Lower lobe of right lung (tissue), 2 donors: ENCODE data around the gene BLM. TPM values are rescaled to one million over a fixed set of nuclear protein-coding genes. Genes with fewer than 3 reads are reported as not detected.
"Not testable (repeated sequence)": the region's sequence is repeated elsewhere in the genome, so short reads cannot be mapped to it uniquely, and the experiment has no call there.

Experiments used
- ATAC-seq, 2 donors: fragments of 200-7000 bp; cut with Tn5 transposase; one replicate each; pipeline ENCODE4 v1.9.1; 2020 to 2022; ENCODE audit warnings: mild to moderate bottlenecking in 2 of 2, moderate library complexity in 2 of 2
- DNase-seq: peaks from one replicate; pipeline ENCODE4 v3.0.0-alpha.2; 2020
- H3K27ac ChIP-seq: fragments of 200-600 bp; one replicate; pipeline ENCODE4 v1.8.0; 2022
- H3K27me3 ChIP-seq: fragments of 200-600 bp; one replicate; pipeline ENCODE4 v1.8.0; 2022; ENCODE audit warnings: low read depth
- H3K36me3 ChIP-seq: fragments of 200-600 bp; one replicate; pipeline ENCODE4 v1.8.0; 2022; ENCODE audit warnings: mild to moderate bottlenecking
- H3K4me1 ChIP-seq: fragments of 200-600 bp; one replicate; pipeline ENCODE4 v1.8.0; 2022
- H3K4me3 ChIP-seq: fragments of 200-600 bp; one replicate; pipeline ENCODE4 v1.8.0; 2022; ENCODE audit warnings: mild to moderate bottlenecking
- H3K9me3 ChIP-seq: fragments of 200-600 bp; one replicate; pipeline ENCODE4 v1.8.0; 2022
- CTCF ChIP-seq: fragments of 200-600 bp; IDR thresholded peaks from one replicate; pipeline ENCODE4 v1.8.0; 2022; ENCODE audit warnings: antibody characterized with exemption, mild to moderate bottlenecking
- intact Hi-C: fragments of 100-400 bp; cut with DNase I; formaldehyde crosslinking; loops from one replicate; pipeline ENCODE4 v1.11.0; 2022
- total RNA-seq: library from RNA; stranded (reverse); fragmentation: NEBNext Ultra II Directional; extraction: Animal tissue kit (Norgen Biotek cat#: 25700); gene quantifications from one replicate; pipeline ENCODE4 v1.2.1, GENCODE V29; 2021
- donor health status: DM: no; HTN: yes; CAD: no; lungs with severe emphysema.

The BLM gene
- total RNA-seq, 1 donor from 2014 or later, result 2.0 TPM

- intact Hi-C loops, result no loop called here
Observed at GRCh38 chr15:90720131-90720530, 3.0 kb downstream of the BLM start.

GRCh38 chr15:90729261-90729660 is 12.1 kb downstream of the BLM start:
- ATAC-seq, result no peak
- no peak for TF ChIP-seq CTCF
- H3K4me1 ChIP-seq, result no peaks in the 10 kb centered on the region

More at GRCh38 chr15:90720131-90720530, 3.0 kb downstream of the BLM start:
- no peak for TF ChIP-seq CTCF
- peaks cover 14% of the 10 kb centered on the region for H3K4me1 ChIP-seq
- H3K36me3 ChIP-seq, result no peaks in the 10 kb centered on the region
- no peaks in the 10 kb centered on the region for H3K27me3 ChIP-seq
- no peak for ATAC-seq
- H3K27ac ChIP-seq, result no peak overlapping the region
- H3K9me3 ChIP-seq, result no peaks in the 10 kb centered on the region
- no peak for DNase-seq
- no peak overlapping the region for H3K4me3 ChIP-seq

GRCh38 chr15:90730290-90730689 is 13.1 kb downstream of the BLM start:
- Histone ChIP-seq H3K9me3 (no peaks in the 10 kb centered on the region), H3K36me3 (no peaks in the 10 kb centered on the region), H3K4me1 (no peaks in the 10 kb centered on the region), H3K27ac (no peak overlapping the region), H3K27me3 (no peaks in the 10 kb centered on the region), H3K4me3 (no peak overlapping the region)
- ATAC-seq (no peak), DNase-seq (no peak)
- intact Hi-C loops, result no loop called here
- TF ChIP-seq CTCF, result no peak

More at GRCh38 chr15:90729261-90729660, 12.1 kb downstream of the BLM start:
- DNase-seq, result no peak
- intact Hi-C loops, result no loop called here
- Histone ChIP-seq H3K27me3 (no peaks in the 10 kb centered on the region), H3K9me3 (no peaks in the 10 kb centered on the region), H3K36me3 (no peaks in the 10 kb centered on the region), H3K4me3 (no peak overlapping the region), H3K27ac (no peak overlapping the region)

- Histone ChIP-seq H3K4me1 (no peaks in the 10 kb centered on the region), H3K4me3 (no peak overlapping the region), H3K27me3 (no peaks in the 10 kb centered on the region), H3K36me3 (no peaks in the 10 kb centered on the region), H3K27ac (no peak overlapping the region), H3K9me3 (no peaks in the 10 kb centered on the region)
- intact Hi-C loops, result no loop called here
- ATAC-seq (no peak), DNase-seq (no peak)
- no peak for TF ChIP-seq CTCF
Observed at GRCh38 chr15:90735923-90736322, 18.8 kb downstream of the BLM start.

- H3K27ac ChIP-seq, H3K4me3 ChIP-seq, DNase-seq, H3K9me3 ChIP-seq, H3K4me1 ChIP-seq, H3K36me3 ChIP-seq, ATAC-seq, H3K27me3 ChIP-seq, intact Hi-C loops: not testable (repeated sequence)
Observed at GRCh38 chr15:90740545-90740944, 23.4 kb downstream of the BLM start.

GRCh38 chr15:90742087-90742486 is 24.9 kb downstream of the BLM start:
- Histone ChIP-seq H3K9me3 (no peaks in the 10 kb centered on the region), H3K4me3 (no peak overlapping the region), H3K4me1 (no peaks in the 10 kb centered on the region), H3K27me3 (no peaks in the 10 kb centered on the region), H3K27ac (no peak overlapping the region), H3K36me3 (no peaks in the 10 kb centered on the region)
- no peak for TF ChIP-seq CTCF
- intact Hi-C loops, result no loop called here
- ATAC-seq (peak in 1 of 2 donors; percentile 29), DNase-seq (no peak)
